ENCODE measurements around the gene FHL2.
A peak's percentile ranks its signal among the peaks of the same experiment; 100 is the strongest.

The FHL2 gene

DNA sequence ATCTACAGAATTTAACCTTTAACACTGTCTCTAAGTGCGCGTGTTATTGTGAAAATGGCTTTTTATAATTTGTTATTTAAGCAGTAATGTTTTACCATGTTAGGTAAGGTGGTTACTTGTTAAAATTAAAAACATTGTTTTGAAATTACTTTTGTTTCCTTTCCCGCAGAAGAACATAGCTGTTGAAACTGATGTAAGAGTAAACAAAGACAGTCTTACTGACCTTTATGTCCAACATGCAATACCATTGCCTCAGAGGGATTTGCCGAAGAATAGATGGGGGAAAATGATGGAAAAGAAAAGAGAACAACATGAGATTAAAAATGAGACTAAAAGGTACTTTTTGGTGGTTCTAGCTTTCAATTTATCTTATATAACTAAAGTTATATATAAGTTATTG is 59.4 kb downstream of the FHL2 start:
- Histone ChIP-seq H3K79me2 (ENCODE audit: insufficient read depth, low read length) (peaks cover 52% of the 10 kb centered on the region), H3K36me3 (ENCODE audit: low read length) (peaks cover 26% of the 10 kb centered on the region), H3K27me3 (ENCODE audit: low read length) (no peaks in the 10 kb centered on the region), H3K9me2 (replicated peaks; ENCODE audit: insufficient read depth, low read length) (no peaks in the 10 kb centered on the region), H3K27ac (ENCODE audit: low read depth, low read length) (no peak overlapping the region), H3K9ac (ENCODE audit: low read length) (no peak overlapping the region), H2AFZ (ENCODE audit: low read depth, low read length, severe bottlenecking) (no peak overlapping the region), H3K9me3 (ENCODE audit: insufficient read depth, low read length) (no peaks in the 10 kb centered on the region), H3K4me3 (ENCODE audit: insufficient read depth, low read length, poor library complexity, severe bottlenecking) (no peak overlapping the region), H3F3A (ENCODE audit: insufficient read depth) (peaks cover 4% of the 10 kb centered on the region; the same call in 1 of the 2 replicates), H3K4me2 (ENCODE audit: low read depth, low read length, poor library complexity, severe bottlenecking) (peak overlapping the region; percentile 79), H4K20me1 (ENCODE audit: low read depth, low read length) (peaks cover 3% of the 10 kb centered on the region; the same call in 1 of the 2 replicates)
- TF ChIP-seq, protein P1, sequence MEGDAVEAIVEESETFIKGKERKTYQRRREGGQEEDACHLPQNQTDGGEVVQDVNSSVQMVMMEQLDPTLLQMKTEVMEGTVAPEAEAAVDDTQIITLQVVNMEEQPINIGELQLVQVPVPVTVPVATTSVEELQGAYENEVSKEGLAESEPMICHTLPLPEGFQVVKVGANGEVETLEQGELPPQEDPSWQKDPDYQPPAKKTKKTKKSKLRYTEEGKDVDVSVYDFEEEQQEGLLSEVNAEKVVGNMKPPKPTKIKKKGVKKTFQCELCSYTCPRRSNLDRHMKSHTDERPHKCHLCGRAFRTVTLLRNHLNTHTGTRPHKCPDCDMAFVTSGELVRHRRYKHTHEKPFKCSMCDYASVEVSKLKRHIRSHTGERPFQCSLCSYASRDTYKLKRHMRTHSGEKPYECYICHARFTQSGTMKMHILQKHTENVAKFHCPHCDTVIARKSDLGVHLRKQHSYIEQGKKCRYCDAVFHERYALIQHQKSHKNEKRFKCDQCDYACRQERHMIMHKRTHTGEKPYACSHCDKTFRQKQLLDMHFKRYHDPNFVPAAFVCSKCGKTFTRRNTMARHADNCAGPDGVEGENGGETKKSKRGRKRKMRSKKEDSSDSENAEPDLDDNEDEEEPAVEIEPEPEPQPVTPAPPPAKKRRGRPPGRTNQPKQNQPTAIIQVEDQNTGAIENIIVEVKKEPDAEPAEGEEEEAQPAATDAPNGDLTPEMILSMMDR (IDR thresholded peaks at IDR 0.05; ENCODE audit: insufficient read depth, low read length, poor library complexity, severe bottlenecking) = no peak
- no peak for TF ChIP-seq EZH2phosphoT487 (conservative IDR thresholded peaks at IDR 0.05; ENCODE audit: low read length)

DNA sequence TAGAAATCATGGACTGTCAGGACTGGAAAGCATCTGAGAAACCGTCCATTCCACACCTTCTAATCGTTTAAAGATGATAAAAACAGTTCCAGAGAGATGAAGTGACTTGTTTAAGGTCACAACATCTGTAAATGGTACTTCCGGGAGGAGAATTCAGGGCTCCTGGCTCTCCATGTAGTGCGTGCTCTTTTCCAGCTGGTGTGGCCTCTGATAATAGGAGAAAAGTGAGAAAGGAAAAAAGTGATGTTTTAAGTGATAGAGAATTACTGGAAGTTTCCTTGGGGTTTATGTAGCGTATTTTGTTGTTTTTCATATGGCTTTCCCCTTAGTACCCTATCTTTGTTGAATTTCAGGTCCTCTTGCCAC is 60.8 kb downstream of the FHL2 start:
- H3F3A ChIP-seq (ENCODE audit: insufficient read depth) = no peaks in the 10 kb centered on the region
- no peak for TF ChIP-seq EZH2phosphoT487 (conservative IDR thresholded peaks at IDR 0.05; ENCODE audit: low read length)
- TF ChIP-seq, protein P1 (IDR thresholded peaks at IDR 0.05; ENCODE audit: insufficient read depth, low read length, poor library complexity, severe bottlenecking) = no peak
- H3K9me3 ChIP-seq (ENCODE audit: insufficient read depth, low read length) = no peaks in the 10 kb centered on the region
- peak overlapping the region; percentile 81 for H3K9ac ChIP-seq (ENCODE audit: low read length)
- H4K20me1 ChIP-seq (ENCODE audit: low read depth, low read length) = peaks cover 3% of the 10 kb centered on the region; the same call in 1 of the 2 replicates
- H3K36me3 ChIP-seq (ENCODE audit: low read length) = peaks cover 21% of the 10 kb centered on the region
- peak overlapping the region; percentile 29 for H2AFZ ChIP-seq (ENCODE audit: low read depth, low read length, severe bottlenecking)
- peaks cover 52% of the 10 kb centered on the region for H3K79me2 ChIP-seq (ENCODE audit: insufficient read depth, low read length)
- H3K4me2 ChIP-seq (ENCODE audit: low read depth, low read length, poor library complexity, severe bottlenecking) = peak overlapping the region; percentile 79
- H3K4me3 ChIP-seq (ENCODE audit: insufficient read depth, low read length, poor library complexity, severe bottlenecking) = peak overlapping the region; percentile 99
- no peaks in the 10 kb centered on the region for H3K27me3 ChIP-seq (ENCODE audit: low read length)
- H3K9me2 ChIP-seq (replicated peaks; ENCODE audit: insufficient read depth, low read length) = no peaks in the 10 kb centered on the region
- no peak overlapping the region for H3K27ac ChIP-seq (ENCODE audit: low read depth, low read length)

DNA sequence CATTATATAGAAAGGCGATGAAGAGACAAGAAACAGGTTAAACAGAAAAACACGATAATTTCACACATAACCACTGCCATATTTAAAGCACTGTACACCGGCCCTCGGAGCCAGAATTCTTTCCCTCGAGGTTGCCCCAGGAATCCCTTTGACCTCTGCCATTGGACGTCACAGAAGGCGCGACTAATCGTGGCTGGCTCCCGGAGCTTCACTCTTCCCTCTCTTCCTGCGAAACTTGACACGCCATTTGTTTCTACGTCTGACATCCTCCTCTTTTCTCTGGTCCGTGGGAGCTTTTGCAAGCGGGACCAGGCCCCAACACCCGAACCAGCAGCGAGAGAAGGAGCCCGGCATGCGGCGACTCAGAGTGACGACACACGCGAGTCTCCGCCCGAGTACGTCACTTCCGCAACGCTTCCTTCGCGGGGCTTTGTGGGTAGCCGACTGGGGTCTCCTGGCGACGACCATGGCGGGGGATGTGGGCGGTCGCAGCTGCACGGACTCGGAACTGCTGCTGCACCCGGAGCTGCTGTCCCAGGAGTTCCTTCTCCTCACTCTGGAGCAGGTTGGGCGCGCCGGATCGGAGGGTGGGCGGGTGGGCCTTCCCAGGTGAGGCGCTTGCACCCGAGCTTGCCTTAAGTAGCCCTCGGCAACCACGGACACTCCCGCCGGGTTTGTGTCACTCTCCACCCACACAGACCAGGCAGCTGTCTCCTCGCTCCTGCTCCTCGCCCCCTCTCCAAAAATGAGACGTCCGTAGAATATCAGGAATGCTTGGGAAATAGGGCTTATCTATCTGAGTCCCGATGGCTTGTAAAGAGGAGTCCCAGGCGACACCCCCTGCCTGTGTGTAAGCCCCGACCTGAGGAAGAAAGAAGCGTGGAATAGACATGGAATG is 61.5 kb downstream of the FHL2 start, which contains the start of gene C2orf49:
Gene C2orf49 (plus strand): TSS at position 419 of the 898 bp plus-strand sequence. CDS start 48 bp downstream, at position 467.
- Histone ChIP-seq H3K79me2 (ENCODE audit: insufficient read depth, low read length) (peaks cover 52% of the 10 kb centered on the region), H3K4me3 (ENCODE audit: insufficient read depth, low read length, poor library complexity, severe bottlenecking) (peak within 1 kb of the TSS; percentile 99), H3K9me3 (ENCODE audit: insufficient read depth, low read length) (no peaks in the 10 kb centered on the region), H3K27ac (ENCODE audit: low read depth, low read length) (peak within 1 kb of the TSS; percentile 68), H3K27me3 (ENCODE audit: low read length) (no peaks in the 10 kb centered on the region), H3F3A (ENCODE audit: insufficient read depth) (no peaks in the 10 kb centered on the region), H4K20me1 (ENCODE audit: low read depth, low read length) (peaks cover 3% of the 10 kb centered on the region; the same call in 1 of the 2 replicates), H3K9me2 (replicated peaks; ENCODE audit: insufficient read depth, low read length) (no peaks in the 10 kb centered on the region), H3K4me2 (ENCODE audit: low read depth, low read length, poor library complexity, severe bottlenecking) (peak within 1 kb of the TSS; percentile 79), H3K9ac (ENCODE audit: low read length) (peak within 1 kb of the TSS; percentile 81), H2AFZ (ENCODE audit: low read depth, low read length, severe bottlenecking) (peak within 1 kb of the TSS; percentile 91), H3K36me3 (ENCODE audit: low read length) (peaks cover 15% of the 10 kb centered on the region; the same call in 1 of the 2 replicates)
- TF ChIP-seq, protein P1 (IDR thresholded peaks at IDR 0.05; ENCODE audit: insufficient read depth, low read length, poor library complexity, severe bottlenecking) = no peak
- no peak for TF ChIP-seq EZH2phosphoT487 (conservative IDR thresholded peaks at IDR 0.05; ENCODE audit: low read length)

Data from SU-DHL-6 (cell line).